Measurements from ENCODE around the gene MTCL1. TPM values are rescaled to one million over a fixed set of nuclear protein-coding genes. Genes with fewer than 3 reads are reported as not detected.

Gene MTCL1
- total and polyA plus RNA-seq, 5 experiments from 2014 or later: 0.13 to 0.41 TPM; not detected in 3

- Mint-ChIP-seq H3K9me3 (peaks cover 0 to 13% (median 0%) of the 10 kb centered on the region in 9 donors), H3K27ac (no peak overlapping the region), H3K27me3 (peaks cover 3 to 11% (median 8%) of the 10 kb centered on the region in 5 donors), H3K36me3 (no peaks in the 10 kb centered on the region), H3K4me3 (no peak overlapping the region), H3K4me1 (peaks cover 0 to 1% (median 0%) of the 10 kb centered on the region in 4 donors)
- DNase-seq: no peak
- ATAC-seq: no peak
- POLR2A ChIA-PET: no interaction called here
Measured at GRCh38 chr18:8847066-8847755, 141.9 kb downstream of the MTCL1 start.

- Mint-ChIP-seq H3K4me3 (no peak overlapping the region), H3K27ac (no peak overlapping the region), H3K36me3 (no peaks in the 10 kb centered on the region), H3K9me3 (peaks cover 0 to 13% (median 0%) of the 10 kb centered on the region in 9 donors), H3K4me1 (peaks cover 0 to 1% (median 0%) of the 10 kb centered on the region in 4 donors), H3K27me3 (peaks cover 3 to 11% (median 7%) of the 10 kb centered on the region in 5 donors)
- POLR2A ChIA-PET: no interaction called here
- no peak for ATAC-seq
- DNase-seq: no peak
Measured at GRCh38 chr18:8847900-8848299, 142.5 kb downstream of the MTCL1 start.

GRCh38 chr18:8848541-8848940 is 143.2 kb downstream of the MTCL1 start:
- H3K9me3 Mint-ChIP-seq: peaks cover 0 to 13% (median 0%) of the 10 kb centered on the region in 9 donors
- POLR2A ChIA-PET: no interaction called here
- DNase-seq (no peak), ATAC-seq (no peak)
- H3K27me3 Mint-ChIP-seq: peaks cover 3 to 11% (median 6%) of the 10 kb centered on the region in 5 donors
- no peaks in the 10 kb centered on the region for H3K36me3 Mint-ChIP-seq
- no peak overlapping the region for H3K4me3 Mint-ChIP-seq
- H3K27ac Mint-ChIP-seq: no peak overlapping the region
- peaks cover 0 to 1% (median 0%) of the 10 kb centered on the region in 4 donors for H3K4me1 Mint-ChIP-seq

GRCh38 chr18:8849696-8850095 is 144.3 kb downstream of the MTCL1 start:
- peaks cover 0 to 1% (median 0%) of the 10 kb centered on the region in 4 donors for H3K4me1 Mint-ChIP-seq
- POLR2A ChIA-PET: no interaction called here
- no peak overlapping the region for H3K27ac Mint-ChIP-seq
- H3K9me3 Mint-ChIP-seq: peaks cover 0 to 13% (median 0%) of the 10 kb centered on the region in 9 donors
- H3K4me3 Mint-ChIP-seq: no peak overlapping the region
- H3K27me3 Mint-ChIP-seq: peaks cover 4 to 9% (median 7%) of the 10 kb centered on the region in 5 donors
- no peak for DNase-seq
- no peak for ATAC-seq
- no peaks in the 10 kb centered on the region for H3K36me3 Mint-ChIP-seq

GRCh38 chr18:8851659-8852058 is 146.3 kb downstream of the MTCL1 start:
- Mint-ChIP-seq H3K9me3 (peaks cover 0 to 13% (median 0%) of the 10 kb centered on the region in 9 donors), H3K36me3 (no peaks in the 10 kb centered on the region), H3K27me3 (peaks cover 4 to 8% (median 7%) of the 10 kb centered on the region in 5 donors), H3K4me1 (peaks cover 0 to 3% (median 0%) of the 10 kb centered on the region in 4 donors), H3K27ac (no peak overlapping the region), H3K4me3 (no peak overlapping the region)
- ATAC-seq (no peak), DNase-seq (no peak)
- POLR2A ChIA-PET: no interaction called here

GRCh38 chr18:8854550-8854949 is 149.2 kb downstream of the MTCL1 start:
- Mint-ChIP-seq H3K4me1 (peaks cover 0 to 2% (median 0%) of the 10 kb centered on the region in 4 donors), H3K9me3 (peaks cover 0 to 13% (median 0%) of the 10 kb centered on the region in 9 donors), H3K36me3 (no peaks in the 10 kb centered on the region), H3K27ac (no peak overlapping the region), H3K27me3 (peaks cover 0 to 7% (median 1%) of the 10 kb centered on the region in 5 donors), H3K4me3 (no peak overlapping the region)
- POLR2A ChIA-PET: no interaction called here
- DNase-seq (no peak), ATAC-seq (no peak)

- no peak overlapping the region for H3K27ac Mint-ChIP-seq
- H3K4me3 Mint-ChIP-seq: no peak overlapping the region
- H3K27me3 Mint-ChIP-seq: peaks cover 0 to 7% (median 1%) of the 10 kb centered on the region in 5 donors
- peaks cover 0 to 9% (median 0%) of the 10 kb centered on the region in 9 donors for H3K9me3 Mint-ChIP-seq
- no peaks in the 10 kb centered on the region for H3K36me3 Mint-ChIP-seq
- DNase-seq: no peak
- peaks cover 0 to 2% (median 0%) of the 10 kb centered on the region in 4 donors for H3K4me1 Mint-ChIP-seq
- POLR2A ChIA-PET: no interaction called here
- ATAC-seq: no peak
Measured at GRCh38 chr18:8854962-8855361, 149.6 kb downstream of the MTCL1 start.

GRCh38 chr18:8856212-8856611 is 150.9 kb downstream of the MTCL1 start:
- H3K36me3 Mint-ChIP-seq: no peaks in the 10 kb centered on the region
- H3K27me3 Mint-ChIP-seq: peaks cover 0 to 4% (median 1%) of the 10 kb centered on the region in 5 donors
- H3K27ac Mint-ChIP-seq: peak overlapping the region in 1 of 10 donors; percentile 66
- POLR2A ChIA-PET: no interaction called here
- DNase-seq: no peak
- no peak overlapping the region for H3K4me3 Mint-ChIP-seq
- no peaks in the 10 kb centered on the region for H3K9me3 Mint-ChIP-seq
- peaks cover 0 to 2% (median 0%) of the 10 kb centered on the region in 4 donors for H3K4me1 Mint-ChIP-seq
- ATAC-seq: no peak

- H3K36me3 Mint-ChIP-seq: no peaks in the 10 kb centered on the region
- ATAC-seq: no peak
Measured at GRCh38 chr18:8856769-8857393, 151.5 kb downstream of the MTCL1 start.

GRCh38 chr18:8857806-8858205 is 152.4 kb downstream of the MTCL1 start:
- Mint-ChIP-seq H3K27me3 (peaks cover 0 to 4% (median 1%) of the 10 kb centered on the region in 5 donors), H3K36me3 (no peaks in the 10 kb centered on the region), H3K9me3 (no peaks in the 10 kb centered on the region), H3K4me1 (peaks cover 0 to 2% (median 0%) of the 10 kb centered on the region in 4 donors), H3K4me3 (no peak overlapping the region), H3K27ac (no peak overlapping the region)
- POLR2A ChIA-PET: no interaction called here
- DNase-seq: no peak
- no peak for ATAC-seq

More at GRCh38 chr18:8856769-8857393, 151.5 kb downstream of the MTCL1 start:
- no peak overlapping the region for H3K4me3 Mint-ChIP-seq
- POLR2A ChIA-PET: no interaction called here
- peaks cover 0 to 2% (median 0%) of the 10 kb centered on the region in 4 donors for H3K4me1 Mint-ChIP-seq
- no peak for DNase-seq
- H3K9me3 Mint-ChIP-seq: no peaks in the 10 kb centered on the region
- H3K27me3 Mint-ChIP-seq: peaks cover 0 to 4% (median 1%) of the 10 kb centered on the region in 5 donors
- H3K27ac Mint-ChIP-seq: no peak overlapping the region

- no peaks in the 10 kb centered on the region for H3K9me3 Mint-ChIP-seq
- DNase-seq: no peak
- no peak overlapping the region for H3K4me3 Mint-ChIP-seq
- H3K4me1 Mint-ChIP-seq: peaks cover 0 to 4% (median 0%) of the 10 kb centered on the region in 4 donors
- ATAC-seq: no peak
- POLR2A ChIA-PET: no interaction called here
- H3K27ac Mint-ChIP-seq: no peak overlapping the region
- peaks cover 0 to 4% (median 1%) of the 10 kb centered on the region in 5 donors for H3K27me3 Mint-ChIP-seq
- H3K36me3 Mint-ChIP-seq: no peaks in the 10 kb centered on the region
Measured at GRCh38 chr18:8858888-8859511, 153.6 kb downstream of the MTCL1 start.

GRCh38 chr18:8860845-8861642 is 155.7 kb downstream of the MTCL1 start:
- Mint-ChIP-seq H3K4me1 (peaks cover 0 to 4% (median 0%) of the 10 kb centered on the region in 4 donors), H3K4me3 (no peak overlapping the region), H3K27ac (no peak overlapping the region), H3K9me3 (no peaks in the 10 kb centered on the region), H3K36me3 (no peaks in the 10 kb centered on the region), H3K27me3 (peaks cover 0 to 1% (median 0%) of the 10 kb centered on the region in 5 donors)
- POLR2A ChIA-PET: no interaction called here
- no peak for DNase-seq
- ATAC-seq: no peak
